Hematopoietic multipotent progenitor cell treated with erythropoietin and hydrocortisone succinate and interleukin-3 and kit ligand, for 17 days (in vitro differentiated cells): ENCODE results near the gene LYPD6B.

Experiments used
- DNase-seq: peaks from one replicate; pipeline ENCODE4 v3.0.0-alpha.2; 2015; ENCODE audit warnings: low spot score

Gene LYPD6B

GRCh38 chr2:149161481-149162225 is 123.2 kb downstream of the LYPD6B start:
- DNase-seq: no peak

DNA sequence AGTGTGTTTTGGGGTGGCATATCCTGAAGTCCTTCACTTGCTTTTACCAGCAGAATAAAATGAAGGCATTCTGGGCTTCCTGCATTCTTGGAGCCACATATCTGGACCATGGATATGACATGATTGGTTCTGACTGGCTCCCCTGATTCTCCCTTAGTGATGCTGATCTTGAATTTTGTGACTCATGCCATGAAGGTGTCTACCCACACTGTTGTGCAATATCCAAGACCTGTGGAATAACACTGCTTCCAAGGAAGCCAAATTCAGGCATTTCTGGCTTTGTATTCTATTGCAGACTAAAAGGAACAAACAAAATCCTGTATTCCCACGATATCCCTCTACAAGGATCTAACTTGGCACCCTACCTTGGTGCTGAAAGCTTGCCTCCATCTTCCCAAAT is 125.8 kb downstream of the LYPD6B start:
- no peak for DNase-seq

- DNase-seq: no peak
These were observed 126.3 kb downstream of the LYPD6B start for GRCh38 chr2:149164827-149165226.

- DNase-seq: no peak
These were observed 128.7 kb downstream of the LYPD6B start for GRCh38 chr2:149167001-149167780.

GRCh38 chr2:149167941-149168340 is 129.4 kb downstream of the LYPD6B start:
- DNase-seq: no peak

DNA sequence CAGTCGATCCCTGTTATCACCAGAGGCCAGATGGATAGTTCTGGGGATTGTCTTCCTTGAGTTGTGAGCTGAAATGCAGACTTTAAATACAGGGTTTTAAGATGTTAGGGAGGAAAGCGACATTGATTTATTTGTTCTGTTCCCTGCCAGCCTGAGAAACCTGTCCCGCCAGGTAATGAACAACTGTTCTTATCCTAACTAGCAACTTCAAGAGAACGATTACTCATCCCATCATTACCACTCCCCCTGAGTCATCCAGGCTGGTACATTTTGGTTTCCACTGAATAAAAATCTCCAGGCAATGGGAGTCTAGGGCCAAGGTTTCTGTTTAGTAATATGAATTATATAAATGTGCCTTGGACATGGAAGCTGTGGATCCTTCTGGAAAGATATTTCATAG is 131.2 kb downstream of the LYPD6B start:
- DNase-seq: no peak

- DNase-seq: no peak
These were observed 131.7 kb downstream of the LYPD6B start for GRCh38 chr2:149170156-149170555.

GRCh38 chr2:149170911-149171310 is 132.4 kb downstream of the LYPD6B start:
- DNase-seq: no peak

GRCh38 chr2:149173220-149173619 is 134.7 kb downstream of the LYPD6B start:
- DNase-seq: no peak

- DNase-seq: no peak
These were observed 137.5 kb downstream of the LYPD6B start for GRCh38 chr2:149175956-149176355.

DNA sequence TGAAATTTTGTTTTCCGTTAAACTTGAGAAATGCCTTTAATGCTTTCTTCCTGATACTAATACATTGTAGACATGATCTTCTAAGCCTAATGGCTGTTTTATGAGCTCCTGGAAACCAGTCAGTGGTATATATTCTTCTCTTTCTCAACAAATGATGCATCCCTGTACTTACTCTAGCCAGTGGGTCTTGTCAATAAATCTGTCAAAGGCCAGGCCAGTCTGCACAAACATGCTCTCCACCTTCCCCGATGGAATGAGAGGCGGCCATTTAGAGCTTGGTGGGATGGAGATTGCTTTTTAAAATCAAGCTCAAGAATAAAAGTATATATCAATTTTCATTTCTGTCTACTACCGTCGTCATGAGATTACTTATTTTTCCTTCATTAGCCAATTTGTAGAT is 140.1 kb downstream of the LYPD6B start:
- no peak for DNase-seq

DNA sequence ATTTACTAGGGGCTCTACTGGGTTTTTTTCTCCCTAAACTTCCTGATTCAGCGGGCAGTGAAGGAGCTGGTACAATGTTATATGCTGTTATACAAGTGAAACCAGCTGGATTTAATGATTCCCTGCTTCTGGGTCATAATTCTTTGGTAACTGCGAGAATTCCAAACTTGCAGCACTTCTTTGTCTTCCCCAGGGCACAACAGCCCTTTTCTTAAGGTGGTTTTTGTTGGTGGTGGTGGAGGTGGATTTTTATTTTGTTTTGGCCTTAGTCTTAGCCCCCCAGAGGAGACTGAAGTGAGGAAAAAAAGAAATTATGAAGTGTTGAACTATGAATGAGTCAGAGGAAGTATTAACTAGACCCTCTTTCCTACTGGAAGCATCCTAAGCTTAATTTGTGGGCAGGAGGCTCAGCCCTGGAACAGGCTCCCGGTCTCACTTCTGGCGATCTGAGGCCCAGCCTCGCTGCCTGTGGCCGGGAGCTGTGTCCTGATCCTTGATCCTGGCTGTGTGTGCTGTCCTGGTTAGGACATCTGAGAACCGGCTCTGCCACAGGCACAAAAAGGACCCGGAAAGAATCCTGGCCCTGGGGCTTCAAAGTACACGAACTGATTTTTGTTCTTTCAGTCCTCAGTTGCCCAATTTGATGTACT is 141.9 kb downstream of the LYPD6B start:
- no peak for DNase-seq

DNA sequence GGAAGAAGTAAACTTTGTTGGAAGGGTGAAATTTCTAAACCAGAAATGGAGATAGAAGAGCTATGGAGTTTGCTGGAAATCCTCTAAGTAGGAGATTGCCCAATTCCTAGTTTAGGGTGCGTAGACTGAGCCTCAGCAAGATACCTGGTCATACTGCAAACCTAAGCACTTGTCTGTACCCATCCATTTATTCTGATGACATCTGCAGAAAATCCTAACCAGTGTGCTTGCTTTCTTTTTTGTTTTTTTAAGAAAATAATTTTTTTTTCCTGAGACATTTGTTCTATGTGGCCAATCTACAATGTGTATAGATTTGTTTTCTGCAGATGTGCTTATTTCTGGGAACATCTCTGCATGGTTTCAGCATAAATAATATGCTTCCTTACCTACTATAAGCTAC is 144.7 kb downstream of the LYPD6B start:
- DNase-seq: no peak

- DNase-seq: no peak
These were observed 146.5 kb downstream of the LYPD6B start for GRCh38 chr2:149184991-149185390.

DNA sequence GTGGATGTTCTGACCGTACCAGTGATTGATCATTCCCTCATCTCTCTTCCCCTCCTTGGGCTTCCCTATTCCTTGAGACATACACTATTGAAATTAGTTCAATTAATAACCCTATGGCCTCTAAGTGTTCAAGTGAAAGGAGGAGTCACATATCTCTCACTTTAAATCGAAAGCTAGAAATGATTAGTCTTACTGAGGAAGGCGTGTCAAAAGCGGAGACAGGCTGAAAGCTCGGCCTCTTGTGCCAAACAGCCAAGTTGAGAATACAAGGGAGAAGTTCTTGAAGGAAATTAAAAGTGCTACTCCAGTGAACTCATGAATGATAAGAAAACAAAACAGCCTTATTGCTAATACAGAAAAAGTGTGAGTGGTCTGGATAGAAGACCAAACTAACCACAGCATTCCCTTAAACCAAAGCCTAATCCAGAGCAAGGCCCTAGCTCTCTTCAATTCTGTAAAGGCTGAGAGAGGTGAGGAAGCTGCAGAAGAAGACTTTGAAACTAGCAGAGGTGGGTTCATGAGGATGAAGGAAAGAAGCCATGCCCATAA is 147.5 kb downstream of the LYPD6B start:
- no peak for DNase-seq

GRCh38 chr2:149187057-149187456 is 148.6 kb downstream of the LYPD6B start:
- DNase-seq: no peak

DNA sequence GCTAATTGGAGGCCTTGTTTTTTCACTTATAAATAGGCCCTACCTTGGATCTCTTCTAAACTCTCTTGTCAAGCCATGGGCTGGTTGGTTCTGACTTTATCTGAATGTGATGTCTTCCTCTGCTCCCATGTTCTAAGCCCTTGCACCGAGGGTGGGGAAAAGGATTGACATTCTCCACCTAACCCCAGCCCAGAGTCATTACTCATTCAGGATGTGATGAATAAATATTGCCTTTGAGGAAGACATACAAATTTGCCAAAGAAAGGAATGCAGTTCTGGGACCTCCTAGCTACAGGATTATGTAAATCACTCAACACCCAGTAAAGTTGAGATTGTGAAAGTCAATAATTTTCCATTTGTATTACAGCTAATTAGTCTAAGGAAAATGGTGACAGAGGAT is 149.8 kb downstream of the LYPD6B start:
- DNase-seq: no peak

DNA sequence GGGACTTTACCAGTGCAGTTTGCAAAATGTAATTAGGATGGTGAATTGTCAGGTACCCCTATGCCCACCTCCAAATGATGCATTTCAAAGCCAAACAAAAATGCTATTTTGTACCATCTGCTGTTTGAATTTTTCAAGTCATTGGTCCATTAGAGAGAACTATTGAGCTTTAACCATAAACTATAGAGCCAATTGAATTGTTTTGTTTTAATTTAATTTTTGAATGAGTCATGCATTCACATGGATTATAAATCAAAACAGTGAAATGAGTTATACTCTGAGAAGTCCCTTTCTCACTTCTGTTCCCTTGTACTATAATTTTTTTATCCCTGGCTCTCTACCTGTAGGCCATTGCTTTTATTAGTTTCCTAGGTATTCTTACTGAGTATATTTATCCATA is 151.3 kb downstream of the LYPD6B start:
- DNase-seq: no peak

- no peak for DNase-seq
These were observed 153.4 kb downstream of the LYPD6B start for GRCh38 chr2:149191915-149192314.

DNA sequence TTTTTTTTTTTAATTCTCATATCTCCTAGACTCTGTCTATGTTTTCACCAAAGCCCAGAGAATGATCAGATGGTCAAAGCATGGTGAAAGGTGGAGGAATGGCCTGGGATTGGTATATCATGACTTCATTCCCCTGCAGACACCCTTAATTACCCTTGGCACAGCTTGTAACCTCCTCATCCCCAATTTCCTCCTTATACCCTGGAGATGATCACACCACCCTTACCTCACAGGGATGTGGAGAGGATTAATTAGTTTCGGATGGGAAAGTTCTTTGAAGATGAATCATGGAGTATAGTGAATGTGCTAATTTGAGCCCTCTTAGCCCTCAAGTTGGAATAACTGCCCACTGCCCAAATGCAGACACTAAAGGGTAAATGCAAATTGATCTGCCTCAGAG is 153.9 kb downstream of the LYPD6B start:
- no peak for DNase-seq

DNA sequence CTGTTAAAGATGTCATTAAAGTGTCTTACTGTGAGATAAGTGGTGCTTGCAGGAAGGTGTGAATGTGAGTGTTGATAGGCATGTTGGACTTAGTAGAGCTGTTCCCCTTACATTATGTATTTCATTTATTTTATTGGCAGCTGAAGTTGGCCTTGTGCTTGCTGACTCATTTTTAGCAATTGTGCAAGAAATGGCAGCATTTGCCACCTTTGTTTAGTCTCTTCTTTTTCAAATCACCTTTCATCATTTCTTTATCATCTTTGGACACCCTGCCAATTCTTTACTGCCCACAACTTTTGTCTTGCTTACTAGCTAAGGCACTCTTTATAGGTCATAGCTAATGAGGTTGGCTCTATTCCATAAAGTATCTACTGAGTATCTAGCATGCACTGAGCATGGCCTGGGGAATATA is 161.6 kb downstream of the LYPD6B start:
- DNase-seq: no peak

DNA sequence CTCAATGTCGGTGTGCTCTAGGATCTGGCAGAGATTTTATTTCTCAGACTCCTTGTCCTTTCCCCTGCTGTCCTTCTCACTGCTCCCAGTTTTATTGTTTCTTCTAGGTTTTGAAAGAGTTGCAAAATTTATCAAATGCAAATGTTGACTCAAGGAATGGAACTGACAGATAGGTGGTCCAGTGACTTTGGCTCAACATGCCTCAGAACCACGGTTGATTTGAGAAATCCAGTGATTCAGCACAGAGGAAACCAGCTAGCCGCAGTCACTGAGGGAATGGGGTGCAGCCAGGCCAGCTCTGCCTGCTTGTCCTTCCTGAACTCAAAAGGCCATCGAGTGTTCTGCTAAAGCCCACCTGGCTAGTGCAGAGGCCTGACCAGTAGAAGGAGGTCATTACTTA is 166.2 kb downstream of the LYPD6B start:
- DNase-seq: no peak

DNA sequence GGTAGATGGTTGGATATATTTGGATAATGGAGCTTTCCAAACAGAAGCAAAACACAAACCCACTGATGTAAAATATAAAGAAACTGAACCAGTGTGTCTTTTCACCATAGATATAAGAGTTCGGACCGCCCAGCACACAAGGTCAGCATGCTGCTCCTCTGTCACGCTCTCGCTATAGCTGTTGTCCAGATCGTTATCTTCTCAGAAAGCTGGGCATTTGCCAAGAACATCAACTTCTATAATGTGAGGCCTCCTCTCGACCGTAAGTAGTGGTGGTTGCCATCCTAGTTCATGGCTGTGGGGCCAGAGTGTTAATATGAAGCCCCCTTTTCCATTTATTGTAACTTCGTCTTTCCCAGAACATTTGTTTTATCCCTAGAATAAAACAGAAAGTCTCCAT is 166.6 kb downstream of the LYPD6B start:
- DNase-seq: no peak
